ENCODE results near the gene MRPL20. TPM values are rescaled to one million over a fixed set of nuclear protein-coding genes. Genes with fewer than 3 reads are reported as not detected.
A peak's percentile ranks its signal among the peaks of the same experiment; 100 is the strongest.

The MRPL20 gene
- total and polyA plus RNA-seq, 4 donors, result 56.9 to 119 (median 112) TPM

- peaks cover 54% of the 10 kb centered on the region for H3K36me3 ChIP-seq (ENCODE audit: control insufficient read depth, insufficient read depth, low read length)
- no peak overlapping the region for H3K27ac ChIP-seq (ENCODE audit: low read depth, low read length)
- WGBS (ENCODE audit: insufficient coverage), result 96% methylated on average over 9 of the region's 10 CpGs
- DNase-seq (ENCODE audit: low read depth in 4 of 6, low spot score in 6 of 6), result no peak
- H3K9me3 ChIP-seq (ENCODE audit: control insufficient read depth, insufficient read depth, low read length), result no peaks in the 10 kb centered on the region
- no peaks in the 10 kb centered on the region for H3K27me3 ChIP-seq (ENCODE audit: control insufficient read depth, insufficient read depth, low read length)
- no peak overlapping the region for H3K4me3 ChIP-seq (ENCODE audit: low read depth, low read length)
- peaks cover 38% of the 10 kb centered on the region for H3K4me1 ChIP-seq (ENCODE audit: control insufficient read depth, insufficient read depth, low read length)
These were observed 30.4 kb downstream of the MRPL20 start for GRCh38 chr1:1376551-1377226.

- WGBS (ENCODE audit: insufficient coverage), result under 1% methylated on average over 85 of the region's 85 CpGs
- peak; percentile 98 to 100 (median 100) for DNase-seq (ENCODE audit: low read depth in 4 of 6, low spot score in 6 of 6)
- H3K36me3 ChIP-seq (ENCODE audit: control insufficient read depth, insufficient read depth, low read length), result peaks cover 54% of the 10 kb centered on the region
These were observed 32.0 kb downstream of the MRPL20 start, which contains the start of gene AURKAIP1 for GRCh38 chr1:1374929-1375662. TSS of gene AURKAIP1 (minus strand) at chr1:1375207. CDS start at chr1:1374756, 451 bp downstream.

GRCh38 chr1:1374589-1374928, 32.5 kb downstream of the MRPL20 start:
- no peaks in the 10 kb centered on the region for H3K27me3 ChIP-seq (ENCODE audit: control insufficient read depth, insufficient read depth, low read length)
- peaks cover 54% of the 10 kb centered on the region for H3K36me3 ChIP-seq (ENCODE audit: control insufficient read depth, insufficient read depth, low read length)
- peak overlapping the region; percentile 88 for H3K27ac ChIP-seq (ENCODE audit: low read depth, low read length)
- H3K9me3 ChIP-seq (ENCODE audit: control insufficient read depth, insufficient read depth, low read length), result no peaks in the 10 kb centered on the region
- no peak for DNase-seq (ENCODE audit: low read depth in 4 of 6, low spot score in 6 of 6)
- peaks cover 41% of the 10 kb centered on the region for H3K4me1 ChIP-seq (ENCODE audit: control insufficient read depth, insufficient read depth, low read length)
- 0% methylated on average over 24 of the region's 24 CpGs for WGBS (ENCODE audit: insufficient coverage)
- H3K4me3 ChIP-seq (ENCODE audit: low read depth, low read length), result peak overlapping the region; percentile 85

More at GRCh38 chr1:1374929-1375662, 32.0 kb downstream of the MRPL20 start, which contains the start of gene AURKAIP1:
- Histone ChIP-seq H3K9me3 (ENCODE audit: control insufficient read depth, insufficient read depth, low read length) (no peaks in the 10 kb centered on the region), H3K27me3 (ENCODE audit: control insufficient read depth, insufficient read depth, low read length) (no peaks in the 10 kb centered on the region), H3K4me3 (ENCODE audit: low read depth, low read length) (peak within 1 kb of the TSS; percentile 85), H3K27ac (ENCODE audit: low read depth, low read length) (peak within 1 kb of the TSS; percentile 88), H3K4me1 (ENCODE audit: control insufficient read depth, insufficient read depth, low read length) (peaks cover 41% of the 10 kb centered on the region)

GRCh38 chr1:1373815-1374588, 33.1 kb downstream of the MRPL20 start:
- no peak overlapping the region for H3K27ac ChIP-seq (ENCODE audit: low read depth, low read length)
- peaks cover 54% of the 10 kb centered on the region for H3K36me3 ChIP-seq (ENCODE audit: control insufficient read depth, insufficient read depth, low read length)
- 50% methylated on average over 49 of the region's 52 CpGs for whole genome bisulfite sequencing (ENCODE audit: insufficient coverage)
- peak overlapping the region; percentile 85 for H3K4me3 ChIP-seq (ENCODE audit: low read depth, low read length)
- no peaks in the 10 kb centered on the region for H3K27me3 ChIP-seq (ENCODE audit: control insufficient read depth, insufficient read depth, low read length)
- no peaks in the 10 kb centered on the region for H3K9me3 ChIP-seq (ENCODE audit: control insufficient read depth, insufficient read depth, low read length)
- no peak for DNase-seq (ENCODE audit: low read depth in 4 of 6, low spot score in 6 of 6)
- peaks cover 41% of the 10 kb centered on the region for H3K4me1 ChIP-seq (ENCODE audit: control insufficient read depth, insufficient read depth, low read length)

GRCh38 chr1:1373051-1373814, 33.9 kb downstream of the MRPL20 start:
- H3K4me1 ChIP-seq (ENCODE audit: control insufficient read depth, insufficient read depth, low read length), result peaks cover 41% of the 10 kb centered on the region
- H3K27ac ChIP-seq (ENCODE audit: low read depth, low read length), result no peak overlapping the region
- no peaks in the 10 kb centered on the region for H3K9me3 ChIP-seq (ENCODE audit: control insufficient read depth, insufficient read depth, low read length)
- DNase-seq (ENCODE audit: low read depth in 4 of 6, low spot score in 6 of 6), result no peak
- peaks cover 54% of the 10 kb centered on the region for H3K36me3 ChIP-seq (ENCODE audit: control insufficient read depth, insufficient read depth, low read length)
- WGBS (ENCODE audit: insufficient coverage), result 94% methylated on average over 25 of the region's 26 CpGs
- H3K4me3 ChIP-seq (ENCODE audit: low read depth, low read length), result no peak overlapping the region
- H3K27me3 ChIP-seq (ENCODE audit: control insufficient read depth, insufficient read depth, low read length), result no peaks in the 10 kb centered on the region

GRCh38 chr1:1371746-1372711, 35.1 kb downstream of the MRPL20 start:
- Histone ChIP-seq H3K4me3 (ENCODE audit: low read depth, low read length) (no peak overlapping the region), H3K36me3 (ENCODE audit: control insufficient read depth, insufficient read depth, low read length) (peaks cover 52% of the 10 kb centered on the region), H3K9me3 (ENCODE audit: control insufficient read depth, insufficient read depth, low read length) (no peaks in the 10 kb centered on the region), H3K27ac (ENCODE audit: low read depth, low read length) (no peak overlapping the region), H3K27me3 (ENCODE audit: control insufficient read depth, insufficient read depth, low read length) (no peaks in the 10 kb centered on the region), H3K4me1 (ENCODE audit: control insufficient read depth, insufficient read depth, low read length) (peaks cover 41% of the 10 kb centered on the region)
- 42% methylated on average over 25 of the region's 26 CpGs for WGBS (ENCODE audit: insufficient coverage)
- DNase-seq (ENCODE audit: low read depth in 4 of 6, low spot score in 6 of 6), result peak in 2 of 6 donors; percentile 41 to 63

GRCh38 chr1:1371364-1371745, 35.7 kb downstream of the MRPL20 start:
- H3K27ac ChIP-seq (ENCODE audit: low read depth, low read length), result no peak overlapping the region
- no peak for DNase-seq (ENCODE audit: low read depth in 4 of 6, low spot score in 6 of 6)
- H3K4me1 ChIP-seq (ENCODE audit: control insufficient read depth, insufficient read depth, low read length), result peaks cover 39% of the 10 kb centered on the region
- H3K27me3 ChIP-seq (ENCODE audit: control insufficient read depth, insufficient read depth, low read length), result no peaks in the 10 kb centered on the region
- H3K4me3 ChIP-seq (ENCODE audit: low read depth, low read length), result no peak overlapping the region
- no peaks in the 10 kb centered on the region for H3K9me3 ChIP-seq (ENCODE audit: control insufficient read depth, insufficient read depth, low read length)
- H3K36me3 ChIP-seq (ENCODE audit: control insufficient read depth, insufficient read depth, low read length), result peaks cover 47% of the 10 kb centered on the region
- 77% methylated on average over 10 of the region's 12 CpGs for WGBS (ENCODE audit: insufficient coverage)

GRCh38 chr1:1370771-1371300, 36.3 kb downstream of the MRPL20 start:
- DNase-seq (ENCODE audit: low read depth in 4 of 6, low spot score in 6 of 6), result no peak
- H3K27me3 ChIP-seq (ENCODE audit: control insufficient read depth, insufficient read depth, low read length), result no peaks in the 10 kb centered on the region
- H3K4me3 ChIP-seq (ENCODE audit: low read depth, low read length), result no peak overlapping the region
- H3K27ac ChIP-seq (ENCODE audit: low read depth, low read length), result no peak overlapping the region
- 93% methylated on average over 15 of the region's 16 CpGs for WGBS (ENCODE audit: insufficient coverage)
- H3K9me3 ChIP-seq (ENCODE audit: control insufficient read depth, insufficient read depth, low read length), result no peaks in the 10 kb centered on the region
- peaks cover 34% of the 10 kb centered on the region for H3K4me1 ChIP-seq (ENCODE audit: control insufficient read depth, insufficient read depth, low read length)
- H3K36me3 ChIP-seq (ENCODE audit: control insufficient read depth, insufficient read depth, low read length), result peaks cover 44% of the 10 kb centered on the region
